Small intestine (tissue), 7 donors: ENCODE results near the gene SMYD3. TPM values are rescaled to one million over a fixed set of nuclear protein-coding genes. Genes with fewer than 3 reads are reported as not detected.

ENCODE experiments used
- DNase-seq, 2 donors: peaks; one replicate each; pipeline versions ENCODE4 v3.0.0 to v3.0.0-alpha.2; 2013
- FAIRE-seq: peaks from 2 replicates; lab custom pipeline; 2012; peaks lifted over from hg19 to GRCh38; lab: Jason Lieb, UNC
- H3K27ac ChIP-seq, 3 donors: one replicate each; pipeline ENCODE4 v1.5.1; 2013; ENCODE audit warnings: low read length in 2 of 3, mild to moderate bottlenecking in 2 of 3, control low read depth in 1 of 3, inconsistent platforms in 1 of 3, low read depth in 1 of 3, moderate library complexity in 1 of 3
- H3K27me3 ChIP-seq, 3 donors: one replicate each; pipeline ENCODE4 v1.6.1; 2013; ENCODE audit warnings: low read length in 3 of 3, inconsistent platforms in 1 of 3; ENCODE audit not compliant: control insufficient read depth in 3 of 3, insufficient read depth in 3 of 3
- H3K36me3 ChIP-seq, 3 donors: one replicate each; pipeline ENCODE4 v1.6.1; 2013; ENCODE audit warnings: low read length in 3 of 3, inconsistent platforms in 1 of 3, low read depth in 1 of 3, mild to moderate bottlenecking in 1 of 3, moderate library complexity in 1 of 3; ENCODE audit not compliant: control insufficient read depth in 3 of 3, insufficient read depth in 2 of 3
- H3K4me1 ChIP-seq, 3 donors: one replicate each; pipeline ENCODE4 v1.6.1; 2013; ENCODE audit warnings: low read length in 2 of 3, inconsistent platforms in 1 of 3, low read depth in 1 of 3, mild to moderate bottlenecking in 1 of 3, moderate library complexity in 1 of 3; ENCODE audit not compliant: control insufficient read depth in 3 of 3, insufficient read depth in 2 of 3
- H3K4me3 ChIP-seq, 3 donors: one replicate each; pipeline ENCODE4 v1.5.1; 2013; ENCODE audit warnings: low read length in 3 of 3, control low read depth in 1 of 3, inconsistent platforms in 1 of 3, low read depth in 1 of 3, mild to moderate bottlenecking in 1 of 3, moderate library complexity in 1 of 3
- H3K9me3 ChIP-seq, 2 donors: one replicate each; pipeline ENCODE4 v1.6.1; 2013; ENCODE audit warnings: low read depth in 1 of 2, low read length in 1 of 2; ENCODE audit not compliant: control insufficient read depth in 2 of 2, insufficient read depth in 1 of 2
- WGBS, 3 donors: extraction: QIAGEN DNeasy Blood & Tissue Kit; methylation state at CpG; one replicate each; pipeline ENCODE4 v1.1.7; 2013; 5-methylcytosine and 5-hydroxymethylcytosine counted together
- polyA plus RNA-seq, 4 donors: library from polyadenylated mRNA; stranded (reverse) in 3 of 4; unstranded in 1 of 4; fragments of 200-250 nt in 3 of 4; fragments of 120-200 nt in 1 of 4; gene quantifications; one replicate each; pipeline versions ENCODE4 v1.2.1 to v1.2.3, GENCODE V29; 2013
- donor health status: healthy with polysubstance abuse.
- donor health status: control.
- donor health status: control.
- donor health status: Bipolar disorder and iron deficiency.
- donor health status: healthy.

Gene SMYD3
- polyA plus RNA-seq, 4 donors = 5.4 to 10.1 (median 8.5) TPM

GRCh38 chr1:246169486-246169885 lies 337.6 kb downstream of the SMYD3 start:
- Histone ChIP-seq H3K4me3 (no peak overlapping the region), H3K4me1 (peaks cover 0 to 2% (median 0%) of the 10 kb centered on the region in 3 donors), H3K36me3 (no peaks in the 10 kb centered on the region), H3K27me3 (no peaks in the 10 kb centered on the region), H3K27ac (no peak overlapping the region), H3K9me3 (no peaks in the 10 kb centered on the region)
- FAIRE-seq (no peak), DNase-seq (no peak)
- 96 to 98% (median 98%) methylated on average over 8 of the region's 8 CpGs for WGBS, 3 donors

- WGBS, 3 donors = 71 to 85% (median 76%) methylated on average over 5 of the region's 5 CpGs
- no peak overlapping the region for H3K4me3 ChIP-seq
- FAIRE-seq = no peak
Measured at GRCh38 chr1:246169019-246169418, 338.1 kb downstream of the SMYD3 start.

GRCh38 chr1:246166841-246167240 lies 340.2 kb downstream of the SMYD3 start:
- H3K4me1 ChIP-seq = peaks cover 0 to 2% (median 0%) of the 10 kb centered on the region in 3 donors
- WGBS, 3 donors = 91 to 96% (median 94%) methylated on average over 11 of the region's 11 CpGs
- FAIRE-seq = no peak

More at GRCh38 chr1:246169019-246169418, 338.1 kb downstream of the SMYD3 start:
- Histone ChIP-seq H3K4me1 (peaks cover 0 to 2% (median 0%) of the 10 kb centered on the region in 3 donors), H3K9me3 (no peaks in the 10 kb centered on the region), H3K27ac (no peak overlapping the region), H3K36me3 (no peaks in the 10 kb centered on the region), H3K27me3 (no peaks in the 10 kb centered on the region)
- no peak for DNase-seq

GRCh38 chr1:246165826-246166709 lies 341.0 kb downstream of the SMYD3 start:
- peak overlapping the region in 1 of 3 donors; percentile 41 for H3K27ac ChIP-seq
- DNase-seq (peak in 1 of 2 donors; percentile 64), FAIRE-seq (no peak)
- peaks cover 0 to 2% (median 0%) of the 10 kb centered on the region in 3 donors for H3K4me1 ChIP-seq
- no peaks in the 10 kb centered on the region for H3K36me3 ChIP-seq
- no peaks in the 10 kb centered on the region for H3K9me3 ChIP-seq
- no peaks in the 10 kb centered on the region for H3K27me3 ChIP-seq
- no peak overlapping the region for H3K4me3 ChIP-seq
- WGBS, 3 donors = 66 to 82% (median 71%) methylated on average over 7 of the region's 7 CpGs

More at GRCh38 chr1:246166841-246167240, 340.2 kb downstream of the SMYD3 start:
- no peak for DNase-seq
- Histone ChIP-seq H3K9me3 (no peaks in the 10 kb centered on the region), H3K4me3 (no peak overlapping the region), H3K36me3 (no peaks in the 10 kb centered on the region), H3K27ac (no peak overlapping the region), H3K27me3 (no peaks in the 10 kb centered on the region)

GRCh38 chr1:246164764-246165163 lies 342.3 kb downstream of the SMYD3 start:
- FAIRE-seq (no peak), DNase-seq (no peak)
- H3K9me3 ChIP-seq = no peaks in the 10 kb centered on the region
- 95 to 98% (median 96%) methylated on average over 9 of the region's 9 CpGs for WGBS, 3 donors
- H3K4me3 ChIP-seq = no peak overlapping the region
- no peak overlapping the region for H3K27ac ChIP-seq
- peaks cover 0 to 2% (median 0%) of the 10 kb centered on the region in 3 donors for H3K4me1 ChIP-seq
- no peaks in the 10 kb centered on the region for H3K36me3 ChIP-seq
- no peaks in the 10 kb centered on the region for H3K27me3 ChIP-seq

GRCh38 chr1:246162560-246162959 lies 344.5 kb downstream of the SMYD3 start:
- Histone ChIP-seq H3K27me3 (no peaks in the 10 kb centered on the region), H3K36me3 (no peaks in the 10 kb centered on the region), H3K4me1 (peaks cover 0 to 2% (median 0%) of the 10 kb centered on the region in 3 donors), H3K4me3 (no peak overlapping the region), H3K9me3 (no peaks in the 10 kb centered on the region), H3K27ac (no peak overlapping the region)
- no peak for FAIRE-seq
- DNase-seq = no peak
- 93 to 100% (median 100%) methylated on average over 1 of the region's 1 CpG for WGBS, 3 donors

- Histone ChIP-seq H3K27me3 (no peaks in the 10 kb centered on the region), H3K27ac (no peak overlapping the region), H3K36me3 (no peaks in the 10 kb centered on the region), H3K4me1 (peaks cover 0 to 2% (median 0%) of the 10 kb centered on the region in 3 donors), H3K4me3 (no peak overlapping the region), H3K9me3 (no peaks in the 10 kb centered on the region)
- no peak for FAIRE-seq
- WGBS, 3 donors = 89 to 95% (median 92%) methylated on average over 1 of the region's 1 CpG
- DNase-seq = no peak
Measured at GRCh38 chr1:246161626-246162025, 345.5 kb downstream of the SMYD3 start.

GRCh38 chr1:246160905-246161304 lies 346.2 kb downstream of the SMYD3 start:
- Histone ChIP-seq H3K36me3 (no peaks in the 10 kb centered on the region), H3K9me3 (no peaks in the 10 kb centered on the region), H3K27me3 (no peaks in the 10 kb centered on the region), H3K4me1 (no peaks in the 10 kb centered on the region), H3K27ac (no peak overlapping the region), H3K4me3 (no peak overlapping the region)
- DNase-seq (no peak), FAIRE-seq (no peak)
- WGBS, 3 donors = 93 to 96% (median 95%) methylated on average over 10 of the region's 10 CpGs
